HCT116 (cell line): ENCODE measurements around the gene TEDC2. TPM values are rescaled to one million over a fixed set of nuclear protein-coding genes. Genes with fewer than 3 reads are reported as not detected.

Experiments
- ATAC-seq: fragments of 200-7000 bp; cut with Tn5 transposase; 2 replicates; pipeline ENCODE4 v1.9.1; 2020; ENCODE audit warnings: mild to moderate bottlenecking, moderate library complexity
- BruUV-seq: library from RNA; stranded (reverse); fragments of 400-500 nt; replicated peaks from 2 replicates; lab custom pipeline; 2021; lab: Mats Ljungman, UMichigan
- CTCF ChIA-PET: fragments of 300-600 bp; sonication (Branson Sonifier 250); formaldehyde crosslinking; loops from one replicate; lab custom pipeline; 2021; ENCODE audit warnings: antibody characterized with exemption; lab: Charles Lee
- POLR2A ChIA-PET: fragments of 300-600, 350-600 bp; sonication (Branson Sonifier 250); formaldehyde crosslinking; loops from one replicate; lab custom pipeline; 2021; ENCODE audit warnings: antibody characterized with exemption; lab: Charles Lee
- RAD21 ChIA-PET, 2 experiments: fragments of 300-600 bp; sonication (Branson Sonifier 250); formaldehyde crosslinking; loops; one replicate each; lab custom pipeline; 2023; ENCODE audit warnings: low total read pairs in 2 of 2; ENCODE audit not compliant: uncharacterized antibody in 2 of 2, unreplicated experiment in 2 of 2, low non-redundant PET in 1 of 2; lab: Charles Lee
- DNase-seq: peaks from one replicate; pipeline ENCODE4 v3.0.0-alpha.2; 2010; ENCODE audit warnings: low read depth, low spot score
- H2AFZ ChIP-seq: fragments of 200-600 bp; shearing (Covaris generic), sonication (generic); 2 replicates; pipeline ENCODE4 v1.6.1; 2017; ENCODE audit warnings: low read depth, mixed run types, mixed read lengths, antibody characterized with exemption, low read length; ENCODE audit not compliant: poor library complexity, severe bottlenecking
- H3K27ac ChIP-seq: 2 replicates; pipeline ENCODE4 v1.5.1; 2012; ENCODE audit warnings: low read depth, low read length
- H3K27me3 ChIP-seq: fragments of 200-600 bp; sonication (generic); 2 replicates; pipeline ENCODE4 v1.6.1; 2016; ENCODE audit warnings: mixed run types, low read length, mixed read lengths; ENCODE audit not compliant: insufficient read depth
- H3K36me3 ChIP-seq, 2 experiments: fragments of 200-500 bp in 1 of 2; fragments of 200-600 bp in 1 of 2; sonication (Bioruptor generic) in 1 of 2; sonication (generic) in 1 of 2; 2 replicates each; pipeline versions ENCODE4 v1.5.1 to v1.6.1; 2014 to 2016; ENCODE audit warnings: low read length in 2 of 2, inconsistent platforms in 1 of 2, mixed read lengths in 1 of 2, mixed run types in 1 of 2; ENCODE audit not compliant: insufficient read depth in 2 of 2, control insufficient read depth in 1 of 2
- H3K4me1 ChIP-seq, 2 experiments: fragments of 200-600 bp in 1 of 2; sonication (generic) in 1 of 2; 2 replicates each; pipeline versions ENCODE4 v1.5.1 to v1.6.1; 2012 to 2017; ENCODE audit warnings: low read length in 2 of 2, inconsistent platforms in 1 of 2, mild to moderate bottlenecking in 1 of 2, mixed read lengths in 1 of 2, mixed run types in 1 of 2, moderate library complexity in 1 of 2; ENCODE audit not compliant: insufficient read depth in 2 of 2, control insufficient read depth in 1 of 2
- H3K4me2 ChIP-seq: fragments of 200-600 bp; sonication (generic); 2 replicates; pipeline ENCODE4 v1.6.1; 2017; ENCODE audit warnings: mixed run types, low read length, mixed read lengths
- H3K4me3 ChIP-seq, 2 experiments: fragments of 200-600 bp in 1 of 2; sonication (generic) in 1 of 2; replicated peaks in 1 of 2; 2 replicates each; pipeline ENCODE4 v1.5.1; 2011 to 2016; ENCODE audit warnings: low read length in 2 of 2, control low read depth in 1 of 2, low read depth in 1 of 2, mild to moderate bottlenecking in 1 of 2, mixed read lengths in 1 of 2, mixed run types in 1 of 2
- H3K79me2 ChIP-seq: fragments of 200-600 bp; sonication (generic); 2 replicates; pipeline ENCODE4 v1.6.1; 2017; ENCODE audit warnings: mild to moderate bottlenecking, mixed run types, low read length, moderate library complexity, mixed read lengths; ENCODE audit not compliant: insufficient read depth
- H3K9ac ChIP-seq: fragments of 200-600 bp; sonication (generic); 2 replicates; pipeline ENCODE4 v1.6.1; 2016; ENCODE audit warnings: low read length, mixed read lengths
- H3K9me2 ChIP-seq: fragments of 200-600 bp; sonication (generic), shearing (Covaris generic); 2 replicates; pipeline ENCODE4 v1.6.1; 2017; ENCODE audit warnings: mixed run types, mild to moderate bottlenecking, moderate library complexity; ENCODE audit not compliant: insufficient read depth
- H3K9me3 ChIP-seq, 2 experiments: fragments of 200-500 bp in 1 of 2; fragments of 200-600 bp in 1 of 2; sonication (Bioruptor generic) in 1 of 2; sonication (generic) in 1 of 2; 2 replicates each; pipeline ENCODE4 v1.6.1; 2014 to 2017; ENCODE audit warnings: low read length in 2 of 2, mixed read lengths in 2 of 2, inconsistent platforms in 1 of 2, low read depth in 1 of 2, mild to moderate bottlenecking in 1 of 2, mixed run types in 1 of 2, moderate library complexity in 1 of 2; ENCODE audit not compliant: control insufficient read depth in 1 of 2, insufficient read depth in 1 of 2
- H4K20me1 ChIP-seq: fragments of 200-600 bp; sonication (generic), shearing (Covaris generic); 2 replicates; pipeline ENCODE4 v1.6.1; 2017; ENCODE audit warnings: mixed run types, mild to moderate bottlenecking, moderate library complexity; ENCODE audit not compliant: insufficient read depth
- CEBPB ChIP-seq: IDR thresholded peaks from 2 replicates; pipeline ENCODE4 v1.6.1; 2012; ENCODE audit warnings: low read depth
- EZH2 ChIP-seq: fragments of 200-600 bp; sonication (generic); IDR thresholded peaks from 2 replicates; pipeline ENCODE4 v1.6.1; 2017; ENCODE audit warnings: antibody characterized with exemption, mixed run types
- MAX ChIP-seq: IDR thresholded peaks from 2 replicates; pipeline ENCODE4 v1.6.1; 2012
- SIN3A ChIP-seq: IDR thresholded peaks from 2 replicates; pipeline ENCODE4 v1.6.1; 2012; ENCODE audit warnings: low read depth
- YY1 ChIP-seq: IDR thresholded peaks from 2 replicates; pipeline ENCODE4 v1.6.1; 2011; ENCODE audit warnings: low read length, low read depth, moderate library complexity, mild to moderate bottlenecking; ENCODE audit not compliant: insufficient replicate concordance; ENCODE audit errors: extremely low read depth
- ZNF274 ChIP-seq: fragments of 200-500 bp; sonication (Bioruptor generic); IDR thresholded peaks from 2 replicates; pipeline ENCODE4 v1.6.1; 2014; ENCODE audit warnings: mild to moderate bottlenecking, low read depth, low read length, inconsistent platforms
- intact Hi-C: fragments of 100-400 bp; cut with micrococcal nuclease; formaldehyde crosslinking; loops from 2 replicates; pipeline ENCODE4 v1.10.0; 2022
- total RNA-seq: library from RNA; stranded (reverse); gene quantifications from one replicate; pipeline ENCODE4 v1.2.1, GENCODE V29; 2021; ENCODE audit not compliant: unreplicated experiment
- TF ChIP-seq, protein P1 (sequence below): IDR thresholded peaks from 2 replicates; pipeline ENCODE4 v1.6.1; 2012
- TF ChIP-seq, protein P2 (sequence below), 3 experiments: fragments of 200-600 bp in 1 of 3; sonication (generic) in 1 of 3; IDR thresholded peaks in 2 of 3; conservative IDR thresholded peaks in 1 of 3; 2 replicates each; pipeline ENCODE4 v1.5.1; 2012 to 2017; ENCODE audit warnings: low read depth in 2 of 3, low read length in 2 of 3, antibody characterized with exemption in 1 of 3, borderline replicate concordance in 1 of 3, control low read depth in 1 of 3, mild to moderate bottlenecking in 1 of 3, mixed read lengths in 1 of 3, mixed run types in 1 of 3, moderate library complexity in 1 of 3; ENCODE audit not compliant: insufficient read depth in 1 of 3
- TF ChIP-seq, protein P3 (sequence below): IDR thresholded peaks from 2 replicates; pipeline ENCODE4 v1.6.1; 2011; ENCODE audit warnings: mild to moderate bottlenecking, low read length, moderate library complexity; ENCODE audit not compliant: insufficient replicate concordance; ENCODE audit errors: extremely low read depth

Gene TEDC2
- total RNA-seq, 1 experiment from 2014 or later: 26.5 TPM

- no peak for TF ChIP-seq YY1
- TF ChIP-seq SIN3A: no peak
- TF ChIP-seq ZNF274: no peak
- TF ChIP-seq, protein P1, sequence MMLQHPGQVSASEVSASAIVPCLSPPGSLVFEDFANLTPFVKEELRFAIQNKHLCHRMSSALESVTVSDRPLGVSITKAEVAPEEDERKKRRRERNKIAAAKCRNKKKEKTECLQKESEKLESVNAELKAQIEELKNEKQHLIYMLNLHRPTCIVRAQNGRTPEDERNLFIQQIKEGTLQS: no peak
These were observed 40.1 kb downstream of the TEDC2 start (continued) for GRCh38 chr16:2499890-2500429.

DNA sequence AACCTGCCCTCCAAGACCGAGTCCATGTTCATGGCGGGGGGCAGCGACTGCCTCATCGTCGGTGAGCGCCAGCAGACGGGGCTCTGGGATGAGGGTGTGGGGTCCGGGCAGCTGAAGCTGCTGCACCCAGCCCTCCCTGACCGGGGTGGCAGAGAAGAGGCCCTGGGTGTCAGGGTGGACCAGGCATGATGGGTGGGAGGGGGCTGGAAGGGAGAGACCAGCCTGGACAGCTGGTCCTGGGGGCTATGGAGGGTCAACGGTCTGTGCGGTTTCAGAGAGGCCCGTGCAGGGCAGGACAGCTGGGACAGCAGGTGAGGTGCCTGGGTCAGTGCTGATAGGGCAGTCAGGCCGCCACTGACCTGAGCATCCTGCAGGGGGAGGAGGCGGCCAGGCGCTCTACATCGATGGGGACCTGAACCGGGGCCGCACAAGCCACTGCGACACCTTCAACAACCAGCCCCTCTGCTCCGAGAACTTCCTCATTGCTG lies 40.6 kb downstream of the TEDC2 start:
- H3K9me3 ChIP-seq: no peaks in the 10 kb centered on the region
- DNase-seq (no peak), ATAC-seq (peak; percentile 48)
- no peak overlapping the region for H3K9ac ChIP-seq
- no peak overlapping the region for H2AFZ ChIP-seq
- intact Hi-C loops: loop anchor here (5.0 to 10.0 kb wide), 3 partner anchors 158 to 306 kb away; partner anchors contain the start of genes ABCA3, CASKIN1 and RNPS1
- H3K27me3 ChIP-seq: no peaks in the 10 kb centered on the region
- ChIA-PET RAD21 (no interaction called here), CTCF (interaction anchor here (0.5 to 1.7 kb wide), 9 partner anchors 11 to 635 kb away, joined by 3 to 15 read pairs (median 5); partner anchors contain the start of gene ECI1), POLR2A (interaction anchor here (1.0 kb wide), 1 partner anchor 31 kb away, joined by 3 read pairs; no protein-coding TSS in a partner anchor)
- peaks cover 0 to 4% of the 10 kb centered on the region in 2 experiments; a peak in 1 of 4 replicates for H3K36me3 ChIP-seq
- no peaks in the 10 kb centered on the region for H3K9me2 ChIP-seq
- H3K27ac ChIP-seq: no peak overlapping the region
- TF ChIP-seq EZH2: no peak
- no peak for TF ChIP-seq CEBPB
- TF ChIP-seq, protein P2, sequence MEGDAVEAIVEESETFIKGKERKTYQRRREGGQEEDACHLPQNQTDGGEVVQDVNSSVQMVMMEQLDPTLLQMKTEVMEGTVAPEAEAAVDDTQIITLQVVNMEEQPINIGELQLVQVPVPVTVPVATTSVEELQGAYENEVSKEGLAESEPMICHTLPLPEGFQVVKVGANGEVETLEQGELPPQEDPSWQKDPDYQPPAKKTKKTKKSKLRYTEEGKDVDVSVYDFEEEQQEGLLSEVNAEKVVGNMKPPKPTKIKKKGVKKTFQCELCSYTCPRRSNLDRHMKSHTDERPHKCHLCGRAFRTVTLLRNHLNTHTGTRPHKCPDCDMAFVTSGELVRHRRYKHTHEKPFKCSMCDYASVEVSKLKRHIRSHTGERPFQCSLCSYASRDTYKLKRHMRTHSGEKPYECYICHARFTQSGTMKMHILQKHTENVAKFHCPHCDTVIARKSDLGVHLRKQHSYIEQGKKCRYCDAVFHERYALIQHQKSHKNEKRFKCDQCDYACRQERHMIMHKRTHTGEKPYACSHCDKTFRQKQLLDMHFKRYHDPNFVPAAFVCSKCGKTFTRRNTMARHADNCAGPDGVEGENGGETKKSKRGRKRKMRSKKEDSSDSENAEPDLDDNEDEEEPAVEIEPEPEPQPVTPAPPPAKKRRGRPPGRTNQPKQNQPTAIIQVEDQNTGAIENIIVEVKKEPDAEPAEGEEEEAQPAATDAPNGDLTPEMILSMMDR (IDR thresholded peaks at IDR 0.05 in 2 of 3, conservative IDR thresholded peaks at IDR 0.05 in 1 of 3; ENCODE audit: borderline replicate concordance in 1 of 3, insufficient read depth in 1 of 3, low read depth in 2 of 3, low read length in 2 of 3): 0 out of 6 replicates have a peak, but pooled peaks of 1 of the 3 experiments have one; percentile 6
- TF ChIP-seq, protein P3, sequence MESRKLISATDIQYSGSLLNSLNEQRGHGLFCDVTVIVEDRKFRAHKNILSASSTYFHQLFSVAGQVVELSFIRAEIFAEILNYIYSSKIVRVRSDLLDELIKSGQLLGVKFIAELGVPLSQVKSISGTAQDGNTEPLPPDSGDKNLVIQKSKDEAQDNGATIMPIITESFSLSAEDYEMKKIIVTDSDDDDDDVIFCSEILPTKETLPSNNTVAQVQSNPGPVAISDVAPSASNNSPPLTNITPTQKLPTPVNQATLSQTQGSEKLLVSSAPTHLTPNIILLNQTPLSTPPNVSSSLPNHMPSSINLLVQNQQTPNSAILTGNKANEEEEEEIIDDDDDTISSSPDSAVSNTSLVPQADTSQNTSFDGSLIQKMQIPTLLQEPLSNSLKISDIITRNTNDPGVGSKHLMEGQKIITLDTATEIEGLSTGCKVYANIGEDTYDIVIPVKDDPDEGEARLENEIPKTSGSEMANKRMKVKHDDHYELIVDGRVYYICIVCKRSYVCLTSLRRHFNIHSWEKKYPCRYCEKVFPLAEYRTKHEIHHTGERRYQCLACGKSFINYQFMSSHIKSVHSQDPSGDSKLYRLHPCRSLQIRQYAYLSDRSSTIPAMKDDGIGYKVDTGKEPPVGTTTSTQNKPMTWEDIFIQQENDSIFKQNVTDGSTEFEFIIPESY: no peak
- no peak for TF ChIP-seq MAX
- H3K4me1 ChIP-seq: peaks cover 3 to 12% of the 10 kb centered on the region in 2 experiments; a peak in 3 of 4 replicates
- H3K4me2 ChIP-seq: no peak overlapping the region
- no TSS peak for BruUV-seq
- H3K79me2 ChIP-seq: no peaks in the 10 kb centered on the region
- H4K20me1 ChIP-seq: no peaks in the 10 kb centered on the region
- H3K4me3 ChIP-seq: no peak overlapping the region
